IPS DF 4.7 (cell line): ENCODE measurements around the gene VDR.

Source experiments
- DNase-seq: peaks from one replicate; pipeline ENCODE4 v3.0.0-alpha.2; 2013; ENCODE audit warnings: low spot score; ENCODE audit errors: extremely low read depth

VDR gene

GRCh38 chr12:47930634-47931033 is 25.8 kb upstream of the VDR start:
- no peak for DNase-seq

GRCh38 chr12:47927346-47927745 is 22.6 kb upstream of the VDR start:
- DNase-seq, result no peak

GRCh38 chr12:47921907-47922306 is 17.1 kb upstream of the VDR start:
- DNase-seq, result no peak

DNA sequence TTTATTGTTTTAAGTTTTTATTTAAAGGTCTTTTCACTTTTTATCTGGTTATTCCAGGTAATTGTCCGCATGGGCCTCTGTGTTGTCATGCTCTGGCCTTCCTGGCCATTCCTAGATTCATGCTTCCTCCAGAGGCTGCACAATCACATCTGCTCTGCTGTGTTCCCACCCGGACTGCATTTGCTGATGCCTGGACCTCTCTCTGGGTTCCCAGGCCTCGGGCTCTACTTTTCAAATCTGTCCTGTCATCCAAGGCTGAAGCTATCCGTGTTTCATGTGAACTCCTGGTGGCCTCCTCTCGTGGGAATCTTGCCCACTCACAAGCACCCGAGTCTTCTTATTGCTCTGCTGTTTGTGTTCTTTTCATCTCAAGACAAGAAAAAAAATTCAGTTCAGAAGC is 16.1 kb upstream of the VDR start:
- no peak for DNase-seq

DNA sequence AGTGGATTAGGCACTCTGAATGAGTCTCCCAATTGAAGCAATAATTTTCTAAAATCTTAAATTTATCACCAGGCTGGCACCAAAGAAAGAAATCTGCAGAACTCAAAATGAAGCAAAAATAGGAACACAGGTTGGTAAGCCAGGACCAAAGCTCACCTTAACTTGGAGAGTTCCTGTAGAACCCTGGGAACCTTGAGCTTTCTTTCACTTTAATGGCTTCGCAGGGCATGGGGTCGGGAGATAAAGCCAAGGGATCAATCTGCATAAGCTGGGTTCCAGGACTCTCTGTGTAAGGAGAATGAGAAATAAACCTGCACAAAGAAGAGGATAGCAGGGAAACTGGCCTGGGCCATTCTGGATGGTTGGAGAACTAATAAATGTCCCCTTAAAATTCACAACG is 8.3 kb upstream of the VDR start:
- DNase-seq, result no peak

DNA sequence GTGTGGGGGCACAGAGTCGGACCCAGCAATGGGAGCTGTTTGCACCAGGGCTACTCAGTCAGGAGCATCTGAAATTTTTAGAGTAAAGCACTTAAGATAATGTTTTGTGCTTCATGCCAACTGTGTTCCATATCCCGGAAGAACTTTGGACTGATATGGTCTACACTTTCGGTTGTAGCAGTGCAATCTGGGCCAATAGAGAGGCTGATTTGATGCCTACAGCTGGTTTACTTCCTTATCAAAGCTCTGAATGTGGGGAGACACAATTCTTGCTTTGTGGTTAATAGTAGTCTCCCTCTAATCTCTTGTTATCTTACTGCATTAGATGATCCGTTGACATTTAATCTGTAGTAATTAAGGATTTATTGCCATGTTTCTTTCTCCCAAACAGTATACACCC is 7.8 kb upstream of the VDR start:
- DNase-seq, result no peak

GRCh38 chr12:47910981-47911380 is 6.2 kb upstream of the VDR start:
- no peak for DNase-seq

- DNase-seq, result no peak
Observed at GRCh38 chr12:47910486-47910885, 5.7 kb upstream of the VDR start.

GRCh38 chr12:47909839-47910465 is 5.2 kb upstream of the VDR start:
- no peak for DNase-seq

- no peak for DNase-seq
Observed at GRCh38 chr12:47908738-47909137, 3.9 kb upstream of the VDR start.

- DNase-seq, result no peak
Observed at GRCh38 chr12:47907851-47908454, 3.2 kb upstream of the VDR start.

DNA sequence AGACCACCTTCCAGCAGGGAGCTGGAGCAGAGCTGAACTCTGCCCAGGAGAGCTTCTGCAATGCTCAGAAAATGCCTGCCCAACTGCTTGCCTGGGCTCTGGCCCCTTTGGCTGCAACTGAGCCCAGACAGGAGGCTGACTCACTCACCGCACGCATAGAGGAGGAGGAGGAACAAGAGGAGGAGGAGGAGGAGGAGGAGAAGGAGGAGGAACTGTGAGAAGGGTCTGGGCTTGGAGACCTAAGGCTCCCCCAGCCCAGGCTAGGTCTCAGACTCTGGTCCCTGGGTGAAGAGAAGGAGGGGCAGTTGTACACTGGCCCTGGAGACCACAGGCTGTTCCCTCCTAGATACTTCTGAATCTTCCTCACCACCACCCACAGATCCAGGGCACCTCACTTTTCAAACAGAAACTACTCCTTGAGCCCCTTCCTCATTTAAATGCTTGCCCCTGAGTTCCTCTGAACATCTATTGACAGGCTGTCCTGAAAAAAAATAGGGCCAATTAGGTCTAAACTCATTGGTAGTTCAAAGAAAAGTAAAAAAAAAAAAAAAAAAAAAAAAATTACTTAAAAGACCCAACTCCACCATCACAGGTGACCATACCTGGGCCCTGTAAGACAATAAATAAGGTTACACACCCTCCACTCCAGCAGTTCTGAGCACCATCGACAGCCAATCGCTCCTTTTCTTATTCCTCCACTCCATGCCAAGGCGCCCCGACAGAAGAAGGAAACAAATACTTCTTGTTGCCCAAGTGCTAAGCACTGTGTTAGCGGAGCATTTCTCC is 674 bp downstream of the VDR start:
- DNase-seq, result no peak

GRCh38 chr12:47903151-47903611 is 1.6 kb downstream of the VDR start:
- DNase-seq, result no peak

DNA sequence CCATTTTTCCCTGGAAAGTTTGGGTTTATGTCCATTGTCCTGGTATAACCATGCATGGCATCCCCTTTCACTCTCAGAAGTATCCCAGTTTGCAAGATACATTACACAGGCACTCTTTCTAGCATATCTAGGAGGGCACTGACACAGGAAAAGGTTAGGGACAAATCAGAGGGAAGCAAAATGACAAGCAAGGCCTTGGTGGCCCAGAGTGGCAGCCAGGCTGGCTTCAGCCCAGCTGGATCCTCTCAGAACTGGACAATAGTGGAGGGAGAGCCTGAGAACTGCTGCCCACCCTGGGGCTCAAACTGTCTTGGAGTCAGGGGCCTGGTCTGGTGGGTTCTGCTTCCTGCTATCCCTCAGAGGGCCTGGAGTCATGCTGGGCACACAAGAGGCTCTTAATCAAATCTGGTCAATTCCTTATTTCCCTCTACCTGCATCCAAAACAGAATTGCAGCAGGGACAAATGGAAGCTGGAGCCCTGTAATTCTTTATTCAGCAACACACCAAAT is 2.6 kb downstream of the VDR start:
- DNase-seq, result no peak

DNA sequence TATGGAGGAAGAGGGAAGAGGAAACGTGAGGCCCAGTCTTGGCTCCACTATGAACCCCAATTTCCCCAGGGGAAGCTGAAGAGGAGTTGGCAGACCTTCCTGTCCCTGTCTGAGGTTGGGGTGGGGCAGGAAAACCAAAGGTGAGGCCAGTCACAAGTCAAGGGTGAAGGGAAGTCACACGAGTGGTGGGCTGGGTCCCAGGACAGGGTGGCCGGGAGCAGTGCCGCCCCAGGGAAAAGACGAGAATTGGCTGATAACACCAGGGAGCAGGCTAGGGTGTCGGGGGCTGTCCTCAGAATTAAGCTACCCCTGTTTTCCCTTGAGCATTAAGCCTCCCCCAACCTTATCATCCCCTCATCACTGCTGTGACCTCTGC is 3.1 kb downstream of the VDR start:
- no peak for DNase-seq

DNA sequence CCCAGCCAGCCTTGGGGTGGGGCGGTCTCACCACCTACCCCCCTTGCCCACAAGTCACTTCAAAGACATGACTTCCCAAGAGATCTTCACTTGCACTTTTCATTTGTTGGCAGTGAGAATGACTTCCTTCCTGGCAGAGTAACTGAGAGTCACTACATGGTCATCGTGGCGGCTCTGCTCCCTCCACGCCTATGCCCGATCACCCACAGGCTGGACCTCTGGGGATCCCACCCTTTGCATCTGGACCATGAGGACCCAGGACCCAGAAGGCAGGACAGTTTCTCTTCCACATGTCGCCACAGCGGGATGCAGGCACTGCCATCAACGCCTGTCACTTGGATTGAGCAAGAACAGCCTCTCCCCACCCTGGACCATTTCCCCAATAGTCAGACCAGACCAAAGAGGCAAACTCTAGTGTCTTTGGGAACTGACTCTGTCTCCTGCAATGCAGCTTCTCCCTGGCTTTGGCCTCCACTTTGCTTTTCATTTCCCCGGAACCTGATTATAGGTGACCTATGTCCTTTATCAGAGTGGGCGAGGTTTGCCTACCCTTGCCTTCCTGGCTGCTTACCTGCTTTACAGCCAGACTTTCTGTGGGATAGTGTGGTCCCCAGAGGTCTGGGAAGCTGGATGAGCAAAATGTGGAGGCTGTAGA is 3.6 kb downstream of the VDR start:
- DNase-seq, result no peak

DNA sequence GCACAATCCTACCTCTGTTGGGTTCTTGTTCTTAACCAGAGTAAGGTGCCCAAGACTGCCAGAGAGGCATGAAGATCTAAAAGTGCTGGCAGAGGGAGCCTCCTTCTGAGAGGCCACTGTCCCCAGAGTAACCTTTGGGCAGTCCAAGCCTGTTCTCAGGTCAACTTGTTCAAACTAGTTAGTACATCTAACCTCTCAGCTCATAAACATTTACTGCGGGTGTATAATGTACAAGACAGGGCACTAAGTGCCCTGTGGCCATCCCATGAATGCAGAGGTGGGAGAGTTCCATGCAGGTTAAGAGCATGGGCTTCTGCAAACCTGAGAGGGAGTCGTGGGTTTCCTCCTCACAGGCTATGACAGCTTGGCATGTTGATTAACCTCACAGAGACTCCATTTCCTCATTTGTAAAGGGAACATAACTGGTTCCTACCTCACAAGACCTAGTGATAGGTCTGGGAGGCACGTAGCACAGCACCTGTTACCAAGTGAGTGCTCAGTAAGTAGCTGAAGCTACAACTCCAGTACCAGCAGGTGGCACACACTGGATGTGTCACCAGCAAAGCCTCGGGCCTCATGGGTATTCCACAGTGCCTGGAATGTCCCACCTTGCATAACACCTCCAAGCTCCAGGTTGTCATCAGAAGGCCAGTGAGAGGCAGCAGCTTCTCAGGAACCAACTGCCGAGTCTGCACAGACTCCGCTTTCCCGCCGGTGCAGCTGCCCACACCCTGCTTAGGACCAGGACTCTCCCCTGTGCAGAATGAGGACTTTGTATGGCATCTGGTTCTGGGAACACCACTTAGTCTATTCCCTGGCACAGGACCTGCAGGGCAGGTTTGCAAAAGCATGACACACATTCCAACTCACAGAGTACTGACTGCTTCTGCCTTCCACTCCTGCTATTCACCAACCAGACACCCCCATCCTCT is 4.4 kb downstream of the VDR start:
- no peak for DNase-seq

DNA sequence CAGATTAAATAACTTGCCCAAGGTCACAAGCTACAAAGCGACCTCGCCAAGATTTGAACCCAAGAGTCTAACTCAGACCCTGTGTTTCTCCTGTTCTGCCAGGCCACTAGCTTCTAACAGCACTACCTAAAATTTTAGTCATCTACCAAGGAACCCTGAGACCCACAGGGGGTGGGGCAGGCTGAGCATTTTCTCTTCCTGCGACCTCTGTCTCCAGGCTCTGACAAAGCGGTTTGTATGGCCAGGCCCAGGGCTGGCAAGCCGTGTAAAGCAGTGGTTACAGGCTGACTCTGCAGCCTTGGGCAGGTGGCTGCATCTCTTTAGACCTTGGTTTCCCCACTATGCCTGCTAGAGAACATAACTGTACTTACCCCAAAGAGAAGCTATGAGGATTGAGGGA is 5.3 kb downstream of the VDR start:
- no peak for DNase-seq

- DNase-seq, result no peak
Observed at GRCh38 chr12:47896633-47897032, 8.2 kb downstream of the VDR start.

DNA sequence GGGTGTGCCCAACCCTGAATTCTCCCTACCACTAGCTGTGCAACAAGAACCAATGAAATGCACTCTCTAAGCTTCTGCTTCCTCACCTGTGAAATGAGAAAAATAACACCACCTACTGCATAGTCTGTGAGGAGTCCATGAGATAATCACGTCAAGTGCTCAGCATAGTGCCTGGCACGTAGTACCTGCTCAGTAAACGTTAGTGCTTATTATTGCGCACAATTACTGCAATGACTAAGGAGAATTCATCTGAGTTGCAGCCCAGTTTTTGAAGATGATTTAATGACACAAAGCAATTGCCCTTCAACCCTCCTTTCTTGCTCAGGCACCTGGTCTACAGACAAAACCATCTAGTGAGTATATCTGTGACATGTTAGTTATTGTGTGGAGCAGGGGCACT is 8.8 kb downstream of the VDR start:
- no peak for DNase-seq

GRCh38 chr12:47894652-47895051 is 10.1 kb downstream of the VDR start:
- DNase-seq, result no peak
